HuH-7 (cell line): ENCODE results near the gene LIME1.
"Not testable (repeated sequence)": the region's sequence is repeated elsewhere in the genome, so short reads cannot be mapped to it uniquely, and the experiment has no call there.

ENCODE experiments used
- DNase-seq: peaks from one replicate; pipeline ENCODE4 v3.0.0; 2011; ENCODE audit warnings: low spot score

LIME1 gene

DNA sequence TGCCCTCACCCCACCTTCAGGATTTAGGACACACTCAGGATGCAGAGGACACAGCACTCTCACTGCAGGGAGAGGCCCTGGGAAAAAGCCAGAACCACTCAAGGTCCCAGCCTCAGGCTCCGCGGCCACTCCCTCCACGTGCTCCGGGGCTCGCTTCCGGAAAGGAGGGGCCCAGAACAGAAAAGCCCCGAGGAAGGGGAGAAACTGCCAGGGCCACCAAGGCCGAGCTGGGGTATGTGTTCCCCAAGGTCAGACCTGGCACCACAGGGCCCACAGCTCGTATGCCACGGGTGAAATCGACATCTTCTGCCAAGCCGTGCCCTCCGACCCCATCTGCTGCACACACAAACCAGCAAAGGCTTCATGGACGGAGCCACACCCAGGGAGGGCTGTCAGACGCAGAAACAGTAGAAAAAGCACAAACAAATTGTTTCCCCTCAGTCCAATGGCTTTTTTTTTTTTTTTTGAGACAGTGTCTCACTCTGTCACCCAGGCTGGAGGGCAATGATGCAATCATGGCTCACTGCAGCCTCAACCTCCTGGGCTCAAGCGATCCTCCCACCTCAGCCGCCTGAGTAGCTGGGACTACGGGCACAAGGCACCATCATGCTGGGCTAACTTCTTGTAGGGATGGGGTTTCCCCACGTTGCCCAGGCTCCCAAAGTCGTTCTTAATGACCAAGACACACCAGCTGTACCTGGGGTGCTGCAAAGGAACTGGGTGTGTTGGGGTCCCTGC, 36.5 kb downstream of the LIME1 start:
- DNase-seq: no peak

DNA sequence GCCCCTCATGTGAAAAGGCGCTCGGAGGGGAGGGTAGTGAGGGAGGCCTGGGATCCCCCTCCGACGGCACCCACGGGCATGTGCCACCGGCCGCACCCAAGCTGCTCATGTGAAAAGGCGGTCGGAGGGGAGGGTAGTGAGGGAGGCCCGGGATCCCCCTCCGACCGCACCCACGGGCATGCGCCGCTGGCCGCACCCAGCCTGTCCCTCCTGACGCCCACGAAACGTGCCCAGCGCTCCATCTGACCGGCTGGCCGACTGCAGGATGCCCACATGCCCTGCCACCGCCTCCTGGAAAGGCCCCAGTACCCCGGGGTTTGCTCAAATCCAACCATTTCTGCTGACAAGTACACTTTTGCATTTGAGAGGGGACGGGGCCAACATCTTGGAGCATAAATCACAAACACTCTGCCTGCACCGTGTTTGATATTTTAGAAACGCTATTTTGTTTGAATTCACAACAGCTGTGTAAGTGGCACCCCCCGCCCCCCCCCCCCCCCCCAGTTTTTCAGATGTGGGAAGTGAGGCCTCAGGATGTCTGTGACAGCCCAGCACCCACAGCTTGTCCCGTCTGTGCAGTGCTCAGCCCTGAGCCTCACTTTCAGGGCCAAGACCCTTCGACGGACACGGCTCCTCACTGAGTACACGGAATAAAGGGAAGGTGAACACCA, 37.2 kb downstream of the LIME1 start:
- no peak for DNase-seq

DNA sequence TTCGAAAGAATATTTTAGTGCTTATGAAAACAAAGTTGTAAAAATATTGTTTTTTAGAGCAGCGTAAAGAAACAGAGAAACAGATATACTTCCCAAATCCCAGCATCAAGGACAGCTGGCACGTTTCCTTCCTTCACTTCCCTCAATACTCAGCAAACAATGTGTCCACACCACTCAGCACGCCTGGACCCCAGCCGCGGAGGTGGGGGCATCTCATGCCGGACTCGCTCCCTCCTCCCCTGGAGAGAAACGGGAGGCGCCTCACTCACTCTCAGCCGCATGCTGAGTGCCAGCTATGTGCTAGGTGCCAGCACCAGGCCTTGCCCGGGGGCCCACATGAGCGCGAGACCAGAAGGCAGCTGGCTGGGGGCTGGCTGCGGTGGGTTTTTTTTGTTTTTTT, 37.8 kb downstream of the LIME1 start:
- no peak for DNase-seq

DNA sequence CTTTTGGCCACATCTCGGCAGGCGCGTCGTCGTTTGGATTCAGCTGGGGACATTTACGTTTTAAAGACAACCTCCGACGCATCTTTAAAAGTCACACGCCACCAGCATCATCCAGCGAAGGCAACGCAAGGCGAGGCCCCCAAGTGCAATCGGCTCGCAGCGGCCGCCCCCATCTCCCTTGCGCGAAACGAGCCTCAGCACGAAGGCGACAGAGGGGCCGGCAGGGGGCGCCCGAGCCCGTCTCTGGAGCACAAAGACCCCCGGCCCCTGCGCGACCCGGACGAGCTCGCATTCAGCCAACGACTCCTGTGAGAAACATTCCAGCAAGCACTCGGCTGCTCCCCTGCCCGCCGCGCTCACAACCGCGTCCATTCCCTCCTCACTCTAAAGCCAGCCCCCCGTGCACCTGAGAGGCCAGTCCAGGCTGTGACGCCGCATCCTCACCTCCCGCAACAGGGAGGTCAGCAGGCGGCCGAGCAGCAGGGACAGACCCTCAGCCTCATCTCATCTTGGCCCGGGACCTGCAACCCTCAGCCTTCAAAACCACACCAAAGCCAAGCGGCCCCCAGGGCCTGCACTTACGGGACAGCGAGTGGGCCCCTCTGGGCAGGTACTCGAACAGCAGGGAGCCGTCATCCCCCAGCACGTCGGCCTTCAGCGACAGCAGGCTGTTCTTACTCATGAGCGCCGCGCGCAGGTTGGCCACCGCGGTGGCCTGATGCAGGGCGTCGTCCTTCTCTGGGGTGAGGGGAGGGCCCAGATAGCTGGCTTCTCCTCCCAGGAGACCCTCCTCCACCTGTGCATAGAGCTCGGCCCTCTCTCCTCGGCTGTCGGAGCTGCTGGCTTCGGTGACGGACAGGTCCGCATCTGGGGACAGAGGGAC, 38.9 kb downstream of the LIME1 start:
- DNase-seq: no peak

DNA sequence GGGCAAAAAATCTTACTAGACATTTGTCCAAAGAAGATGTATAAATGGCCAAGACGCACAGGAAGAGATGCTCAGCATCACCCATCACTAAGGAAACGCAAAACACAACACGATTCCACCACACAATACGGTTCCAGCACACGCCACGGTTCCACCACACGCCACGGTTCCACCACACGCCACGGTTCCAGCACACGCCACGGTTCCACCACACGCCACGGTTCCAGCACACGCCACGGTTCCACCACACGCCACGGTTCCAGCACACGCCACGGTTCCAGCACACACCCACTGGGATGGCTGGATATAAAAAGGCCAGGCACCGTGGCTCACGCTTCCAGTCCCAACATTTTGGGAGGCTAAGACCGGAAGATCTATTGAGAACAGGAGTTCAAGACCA, 40.4 kb downstream of the LIME1 start:
- not testable (repeated sequence) for DNase-seq

DNA sequence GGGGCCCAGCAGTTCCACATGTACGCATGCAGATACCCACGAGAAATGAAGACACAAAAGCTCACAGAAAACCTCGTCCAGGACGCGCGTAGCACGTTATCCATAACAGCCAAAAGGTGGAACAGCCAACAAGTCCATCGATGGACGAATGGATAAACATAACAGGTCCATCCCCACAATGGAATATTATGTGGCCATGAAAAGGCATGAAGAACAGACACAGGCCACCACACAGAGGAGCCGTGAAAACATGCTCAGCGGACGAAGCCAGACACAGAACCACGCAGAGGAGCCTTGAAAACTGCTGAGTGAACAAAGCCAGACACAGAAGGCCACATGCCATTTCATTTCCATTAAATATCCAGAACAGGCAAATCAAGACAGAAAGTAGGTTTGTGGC, 41.1 kb downstream of the LIME1 start:
- no peak for DNase-seq

DNA sequence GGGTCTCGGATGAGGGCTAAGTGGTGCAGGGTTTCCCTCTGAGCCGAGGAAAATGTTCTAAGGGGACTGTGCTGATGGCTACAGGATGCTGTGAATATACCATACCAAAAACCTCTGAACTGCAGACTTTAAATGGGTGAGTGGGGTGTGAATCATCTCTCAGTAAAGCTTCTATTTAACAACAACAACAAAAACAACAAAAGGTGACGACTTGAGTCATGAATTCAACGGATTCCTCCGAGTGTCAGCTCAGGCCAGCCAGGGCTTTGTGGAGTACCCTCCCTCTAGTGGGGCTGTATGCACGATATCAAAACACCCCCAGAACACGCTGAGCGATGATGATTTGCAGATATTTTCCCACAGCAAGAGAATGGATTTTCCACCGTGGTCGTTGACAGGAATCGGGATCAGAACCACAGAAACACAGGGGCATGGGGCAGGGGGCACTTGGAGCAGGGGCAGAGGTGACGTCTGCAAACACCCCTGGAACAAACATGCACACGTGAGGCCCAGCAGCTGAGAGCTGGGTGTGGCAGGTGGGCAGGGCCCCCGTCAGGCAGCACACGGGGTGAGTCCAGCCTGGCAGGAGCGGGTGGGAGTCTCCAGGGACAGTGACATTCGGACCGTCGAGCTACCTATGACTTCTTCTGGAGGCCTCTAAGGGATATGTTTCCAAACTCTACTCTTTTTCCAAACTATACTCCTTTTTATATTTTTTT, 41.7 kb downstream of the LIME1 start:
- DNase-seq: no peak

DNA sequence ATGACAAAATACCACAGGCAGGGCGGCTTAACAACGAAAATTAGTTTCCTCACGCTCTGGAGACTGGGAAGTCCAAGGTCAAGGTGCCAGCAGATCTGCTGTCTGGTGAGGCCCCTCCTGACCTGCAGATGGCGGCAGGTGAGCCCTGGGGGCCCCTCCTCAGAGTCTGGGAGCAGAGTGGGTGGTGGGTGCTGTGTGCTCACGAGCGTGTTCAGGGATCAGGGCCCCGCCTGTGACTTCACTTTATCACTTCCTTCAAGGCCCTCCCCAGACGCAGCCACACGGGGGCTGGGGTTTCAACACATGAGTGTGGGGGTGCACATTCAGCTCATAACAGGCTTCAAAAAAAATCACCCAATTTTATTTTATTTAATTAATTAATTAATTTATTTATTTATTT, 42.4 kb downstream of the LIME1 start:
- no peak for DNase-seq

DNA sequence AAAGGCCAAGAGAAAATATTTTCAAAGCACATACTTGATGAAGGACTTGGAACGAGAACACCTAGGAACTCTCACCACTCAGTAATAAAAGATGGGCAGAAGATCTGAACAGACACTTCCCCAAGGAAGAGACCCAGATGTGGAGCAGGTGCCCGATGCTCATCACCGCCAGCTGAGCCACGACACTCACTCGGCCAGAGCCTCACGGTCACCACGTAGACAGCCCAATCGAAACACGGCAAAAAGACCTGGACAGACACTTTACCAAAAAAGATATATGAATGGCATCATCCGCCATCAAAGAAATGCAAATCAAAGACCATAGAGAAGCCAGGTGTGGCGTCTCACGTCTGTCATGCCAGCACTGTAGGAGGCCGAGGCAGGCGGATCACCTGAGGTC, 44.7 kb downstream of the LIME1 start:
- DNase-seq: no peak

DNA sequence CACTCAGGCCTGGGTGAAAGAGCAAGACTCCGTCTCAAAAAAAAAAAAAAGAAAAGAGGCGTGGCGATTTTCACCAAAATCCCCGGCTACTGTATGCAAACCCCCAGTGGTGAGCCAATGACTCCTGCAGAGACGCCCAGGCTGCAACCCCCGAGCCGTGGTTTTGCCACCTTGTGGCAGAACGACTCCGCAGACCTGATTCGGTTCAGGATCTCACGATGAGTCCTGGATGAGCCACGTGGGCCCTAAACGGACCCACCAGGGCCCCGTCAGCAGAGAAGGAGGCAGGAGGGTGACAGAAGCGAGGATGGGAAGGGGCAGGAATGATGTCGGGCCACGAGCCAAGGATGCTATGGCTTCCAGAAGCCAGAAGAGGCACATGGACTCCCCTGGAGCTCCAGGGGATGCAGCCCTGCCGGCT, 45.6 kb downstream of the LIME1 start:
- DNase-seq: no peak

DNA sequence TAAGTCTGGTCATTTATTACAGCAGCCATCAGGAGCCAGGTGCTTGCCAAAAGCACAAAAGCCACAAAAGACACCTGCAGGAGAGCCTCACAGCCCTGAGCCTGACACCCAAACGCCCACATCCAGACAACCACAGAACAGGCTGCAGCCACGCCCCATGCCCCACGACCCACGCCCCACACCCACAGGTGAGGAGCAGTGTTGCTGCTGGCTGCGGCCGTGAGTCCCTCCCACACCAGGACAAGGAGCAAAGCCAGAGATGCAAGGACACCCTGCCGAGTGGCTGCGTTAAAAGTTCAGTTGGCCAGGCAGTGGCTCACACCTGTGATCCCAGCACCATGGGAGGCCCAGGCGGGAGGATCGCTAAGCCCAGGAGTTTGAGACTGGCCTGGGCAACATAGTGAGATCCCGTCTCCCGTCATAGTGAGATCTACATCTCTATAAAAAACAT, 46.1 kb downstream of the LIME1 start:
- no peak for DNase-seq

DNA sequence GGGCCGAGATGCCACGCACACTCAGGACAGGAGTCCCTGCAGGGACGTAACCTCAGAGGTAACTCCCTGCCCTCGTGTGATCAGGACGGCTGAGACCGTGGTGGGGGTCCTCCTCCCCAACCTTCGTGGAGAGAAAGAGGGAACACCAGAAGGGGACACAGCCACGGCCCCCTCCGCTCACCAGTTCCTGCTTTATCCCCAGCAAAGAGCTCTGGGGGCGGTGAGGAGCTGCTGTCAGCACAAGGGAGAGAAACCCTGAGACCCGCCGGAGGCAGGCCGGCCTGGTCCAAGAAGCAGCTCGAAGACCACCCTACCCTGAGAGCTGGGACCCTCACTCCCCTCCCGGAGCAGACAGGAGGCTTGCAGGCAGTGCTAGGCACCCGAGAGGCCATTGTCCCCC, 47.5 kb downstream of the LIME1 start:
- DNase-seq: no peak

DNA sequence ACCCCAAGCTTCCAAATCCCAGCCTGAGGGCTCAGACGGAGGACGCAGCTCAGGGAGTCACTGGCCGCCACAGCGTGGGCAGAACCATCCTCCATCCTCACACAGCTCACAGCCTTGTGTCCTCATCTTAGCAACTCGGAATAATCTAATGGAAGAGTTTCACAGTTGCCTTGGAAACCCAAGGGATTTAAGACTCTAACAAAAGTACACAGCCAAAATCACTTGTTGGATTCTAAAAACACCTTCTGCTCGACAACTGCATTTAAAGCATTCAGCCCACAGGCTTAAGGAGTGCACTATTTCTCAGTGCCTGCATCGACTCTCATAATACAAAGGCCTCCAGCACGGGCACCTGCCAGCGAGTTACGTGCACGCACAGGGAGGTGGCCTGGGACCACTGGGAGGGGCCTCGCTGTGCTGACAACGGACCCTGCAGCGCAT, 49.2 kb downstream of the LIME1 start:
- no peak for DNase-seq

DNA sequence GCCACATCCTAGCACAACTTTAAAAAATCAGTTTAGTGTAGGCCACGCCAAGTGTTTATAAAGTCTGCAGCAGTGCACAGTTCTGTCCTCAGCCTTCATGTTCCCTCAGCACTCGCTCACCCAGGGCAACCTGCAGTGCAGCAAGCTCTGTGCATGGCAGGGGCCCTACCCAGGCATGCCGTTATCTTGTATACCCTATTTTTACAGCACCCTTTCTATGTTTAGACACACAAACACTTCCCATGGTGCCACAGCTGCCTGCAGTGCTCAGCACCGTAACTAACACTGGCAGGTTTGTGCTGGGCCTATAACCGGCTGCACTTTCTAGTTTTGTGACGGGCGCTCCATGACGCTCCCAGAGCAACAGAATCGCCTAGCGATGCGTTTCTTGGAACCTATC, 50.8 kb downstream of the LIME1 start:
- DNase-seq: no peak

DNA sequence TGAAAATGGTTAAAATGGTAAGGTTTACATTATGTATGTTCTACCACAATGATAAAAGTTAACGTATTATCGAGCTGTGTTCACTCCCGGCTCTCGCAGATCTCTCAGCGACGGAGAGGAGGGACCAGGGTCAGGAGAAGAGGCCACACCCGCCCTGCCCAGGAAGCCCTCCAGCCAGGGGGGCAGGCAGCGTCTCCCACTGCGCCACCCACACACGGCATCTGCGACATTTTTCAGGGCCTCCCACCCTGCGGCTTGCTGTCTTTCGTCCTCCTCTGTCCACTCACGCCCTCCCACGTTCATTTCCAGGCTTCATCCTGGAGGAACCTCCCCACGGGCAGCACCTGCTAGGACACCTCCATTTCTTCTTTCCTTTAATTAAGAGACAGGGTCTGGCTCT, 51.3 kb downstream of the LIME1 start:
- no peak for DNase-seq
